ENCODE measurements around the gene LY86. TPM values are rescaled to one million over a fixed set of nuclear protein-coding genes. Genes with fewer than 3 reads are reported as not detected.

Gene LY86
- total RNA-seq, 2 experiments from 2014 or later = 9.5 to 12.2 TPM

GRCh38 chr6:6639572-6639971 is 51.1 kb downstream of the LY86 start:
- Mint-ChIP-seq H3K4me1 (peaks cover 39% of the 10 kb centered on the region), H3K27ac (no peak overlapping the region), H3K9me3 (peaks cover 2% of the 10 kb centered on the region), H3K36me3 (ENCODE audit: low read depth) (peaks cover 32% of the 10 kb centered on the region), H3K4me3 (no peak overlapping the region), H3K27me3 (no peaks in the 10 kb centered on the region)
- DNase-seq = no peak
- ChIA-PET POLR2A (no interaction called here), CTCF (interaction anchor here (1.6 kb wide), 1 partner anchor 29 kb away, joined by 5 read pairs; no protein-coding TSS in a partner anchor)

- H3K4me1 Mint-ChIP-seq = peaks cover 33% of the 10 kb centered on the region
- no peaks in the 10 kb centered on the region for H3K27me3 Mint-ChIP-seq
- H3K36me3 Mint-ChIP-seq (ENCODE audit: low read depth) = peaks cover 37% of the 10 kb centered on the region
- no peak for DNase-seq
- POLR2A ChIA-PET = no interaction called here
- peaks cover 2% of the 10 kb centered on the region for H3K9me3 Mint-ChIP-seq
- H3K4me3 Mint-ChIP-seq = no peak overlapping the region
- H3K27ac Mint-ChIP-seq = no peak overlapping the region
- CTCF ChIA-PET = interaction anchor here (0.6 to 0.8 kb wide), 2 partner anchors 11 to 421 kb away, joined by 3 read pairs; no protein-coding TSS in a partner anchor
Observed at GRCh38 chr6:6640926-6641325, 52.4 kb downstream of the LY86 start.

- ChIA-PET POLR2A (no interaction called here), CTCF (no interaction called here)
- peaks cover 2% of the 10 kb centered on the region for H3K9me3 Mint-ChIP-seq
- H3K27ac Mint-ChIP-seq = no peak overlapping the region
- no peak for DNase-seq
- H3K36me3 Mint-ChIP-seq (ENCODE audit: low read depth) = peaks cover 37% of the 10 kb centered on the region
- H3K27me3 Mint-ChIP-seq = no peaks in the 10 kb centered on the region
- H3K4me3 Mint-ChIP-seq = no peak overlapping the region
- H3K4me1 Mint-ChIP-seq = peaks cover 22% of the 10 kb centered on the region
Observed at GRCh38 chr6:6643398-6643797, 54.9 kb downstream of the LY86 start.

- Mint-ChIP-seq H3K27me3 (no peaks in the 10 kb centered on the region), H3K4me3 (no peak overlapping the region), H3K27ac (no peak overlapping the region), H3K9me3 (peaks cover 11% of the 10 kb centered on the region), H3K4me1 (peaks cover 39% of the 10 kb centered on the region), H3K36me3 (ENCODE audit: low read depth) (peaks cover 32% of the 10 kb centered on the region)
- ChIA-PET POLR2A (no interaction called here), CTCF (interaction anchor here (1.1 to 2.3 kb wide), 7 partner anchors 11 to 34 kb away, joined by 3 to 8 read pairs (median 4); no protein-coding TSS in a partner anchor)
- DNase-seq = no peak
Observed at GRCh38 chr6:6645261-6645917, 56.9 kb downstream of the LY86 start.

GRCh38 chr6:6646384-6646783 is 57.9 kb downstream of the LY86 start:
- ChIA-PET CTCF (interaction anchor here (0.9 to 2.3 kb wide), 5 partner anchors 10 to 32 kb away, joined by 3 to 5 read pairs (median 4); no protein-coding TSS in a partner anchor), POLR2A (no interaction called here)
- H3K4me3 Mint-ChIP-seq = no peak overlapping the region
- no peak for DNase-seq
- H3K27ac Mint-ChIP-seq = no peak overlapping the region
- no peaks in the 10 kb centered on the region for H3K27me3 Mint-ChIP-seq
- H3K9me3 Mint-ChIP-seq = peaks cover 16% of the 10 kb centered on the region
- peaks cover 34% of the 10 kb centered on the region for H3K36me3 Mint-ChIP-seq (ENCODE audit: low read depth)
- H3K4me1 Mint-ChIP-seq = peaks cover 48% of the 10 kb centered on the region

- Mint-ChIP-seq H3K9me3 (peaks cover 18% of the 10 kb centered on the region), H3K27me3 (no peaks in the 10 kb centered on the region), H3K36me3 (ENCODE audit: low read depth) (peaks cover 37% of the 10 kb centered on the region), H3K4me1 (peaks cover 52% of the 10 kb centered on the region), H3K4me3 (no peak overlapping the region), H3K27ac (no peak overlapping the region)
- ChIA-PET POLR2A (no interaction called here), CTCF (interaction anchor here (0.9 to 2.3 kb wide), 5 partner anchors 10 to 33 kb away, joined by 3 to 5 read pairs (median 4); no protein-coding TSS in a partner anchor)
- DNase-seq = no peak
Observed at GRCh38 chr6:6646859-6647258, 58.3 kb downstream of the LY86 start.

- Mint-ChIP-seq H3K36me3 (ENCODE audit: low read depth) (peaks cover 42% of the 10 kb centered on the region), H3K4me1 (peaks cover 54% of the 10 kb centered on the region), H3K27me3 (no peaks in the 10 kb centered on the region), H3K9me3 (peaks cover 16% of the 10 kb centered on the region), H3K27ac (no peak overlapping the region), H3K4me3 (no peak overlapping the region)
- DNase-seq = no peak
- ChIA-PET CTCF (no interaction called here), POLR2A (no interaction called here)
Observed at GRCh38 chr6:6648692-6649343, 60.3 kb downstream of the LY86 start.

GRCh38 chr6:6649824-6650349 is 61.4 kb downstream of the LY86 start:
- ChIA-PET CTCF (interaction anchor here (0.6 to 1.0 kb wide), 5 partner anchors 18 to 1310 kb away, joined by 3 to 4 read pairs (median 3); no protein-coding TSS in a partner anchor), POLR2A (no interaction called here)
- no peaks in the 10 kb centered on the region for H3K27me3 Mint-ChIP-seq
- no peak overlapping the region for H3K27ac Mint-ChIP-seq
- peaks cover 16% of the 10 kb centered on the region for H3K9me3 Mint-ChIP-seq
- H3K4me1 Mint-ChIP-seq = peaks cover 60% of the 10 kb centered on the region
- H3K36me3 Mint-ChIP-seq (ENCODE audit: low read depth) = peaks cover 43% of the 10 kb centered on the region
- no peak overlapping the region for H3K4me3 Mint-ChIP-seq
- DNase-seq = no peak

- CTCF ChIA-PET = interaction anchor here (0.6 to 1.0 kb wide), 2 partner anchors 17 to 57 kb away, joined by 3 read pairs; no protein-coding TSS in a partner anchor
- Mint-ChIP-seq H3K4me1 (peaks cover 68% of the 10 kb centered on the region), H3K27me3 (no peaks in the 10 kb centered on the region), H3K27ac (peak overlapping the region; percentile 44), H3K36me3 (ENCODE audit: low read depth) (peaks cover 39% of the 10 kb centered on the region), H3K4me3 (no peak overlapping the region), H3K9me3 (peaks cover 16% of the 10 kb centered on the region)
- POLR2A ChIA-PET = no interaction called here
- DNase-seq = no peak
Observed at GRCh38 chr6:6650839-6651238, 62.3 kb downstream of the LY86 start.

- peak overlapping the region; percentile 1 for H3K4me3 Mint-ChIP-seq
- no peak for DNase-seq
- H3K27me3 Mint-ChIP-seq = no peaks in the 10 kb centered on the region
- POLR2A ChIA-PET = no interaction called here
- H3K36me3 Mint-ChIP-seq (ENCODE audit: low read depth) = peaks cover 44% of the 10 kb centered on the region
- CTCF ChIA-PET = no interaction called here
- peak overlapping the region; percentile 79 for H3K27ac Mint-ChIP-seq
- H3K9me3 Mint-ChIP-seq = peaks cover 16% of the 10 kb centered on the region
- H3K4me1 Mint-ChIP-seq = peaks cover 73% of the 10 kb centered on the region
Observed at GRCh38 chr6:6651335-6651734, 62.8 kb downstream of the LY86 start.

GRCh38 chr6:6652932-6653331 is 64.4 kb downstream of the LY86 start:
- Mint-ChIP-seq H3K36me3 (ENCODE audit: low read depth) (peaks cover 56% of the 10 kb centered on the region), H3K27me3 (no peaks in the 10 kb centered on the region), H3K9me3 (peaks cover 24% of the 10 kb centered on the region), H3K4me3 (no peak overlapping the region), H3K27ac (peak overlapping the region; percentile 94), H3K4me1 (peaks cover 89% of the 10 kb centered on the region)
- CTCF ChIA-PET = no interaction called here
- POLR2A ChIA-PET = no interaction called here
- no peak for DNase-seq

GRCh38 chr6:6654599-6655575 is 66.4 kb downstream of the LY86 start:
- ChIA-PET POLR2A (interaction anchor here (1.2 kb wide), 1 partner anchor 44 kb away, joined by 3 read pairs; no protein-coding TSS in a partner anchor), CTCF (interaction anchor here (1.2 to 1.4 kb wide), 2 partner anchors 27 to 42 kb away, joined by 3 read pairs; no protein-coding TSS in a partner anchor)
- peak; percentile 68 for DNase-seq
- H3K27ac Mint-ChIP-seq = peak overlapping the region; percentile 94
- peaks cover 15% of the 10 kb centered on the region for H3K9me3 Mint-ChIP-seq
- peaks cover 58% of the 10 kb centered on the region for H3K36me3 Mint-ChIP-seq (ENCODE audit: low read depth)
- peak overlapping the region; percentile 37 for H3K4me3 Mint-ChIP-seq
- no peaks in the 10 kb centered on the region for H3K27me3 Mint-ChIP-seq
- H3K4me1 Mint-ChIP-seq = peaks cover 96% of the 10 kb centered on the region
